Thoracic aorta (tissue), 2 donors: ENCODE measurements around the gene MPZL1. TPM values are rescaled to one million over a fixed set of nuclear protein-coding genes. Genes with fewer than 3 reads are reported as not detected.

ENCODE experiments used
- ATAC-seq: fragments of 150-250 bp; one replicate; pipeline ENCODE4 v1.8.0; 2017; ENCODE audit warnings: low read depth; ENCODE audit not compliant: insufficient number of reproducible peaks, low FRiP score
- DNase-seq: peaks from one replicate; pipeline ENCODE4 v3.0.0-alpha.2; 2020; ENCODE audit warnings: low spot score
- H3K27ac ChIP-seq, 2 donors: fragments of 200-600 bp; sonication (generic); 1 replicate in 1 of 2; 2 replicates in 1 of 2; pipeline ENCODE4 v1.5.1; 2016; ENCODE audit warnings: mild to moderate bottlenecking in 2 of 2, moderate library complexity in 2 of 2
- H3K27me3 ChIP-seq: fragments of 200-600 bp; sonication (generic); replicated peaks from 2 replicates; pipeline ENCODE4 v1.6.0; 2016; ENCODE audit warnings: mild to moderate bottlenecking; ENCODE audit not compliant: insufficient read depth
- H3K36me3 ChIP-seq: fragments of 200-600 bp; sonication (generic); one replicate; pipeline ENCODE4 v1.5.1; 2016
- H3K4me1 ChIP-seq, 2 donors: fragments of 200-600 bp; sonication (generic); 1 replicate in 1 of 2; 2 replicates in 1 of 2; pipeline versions ENCODE4 v1.5.1 to v1.6.0; 2016; ENCODE audit warnings: low read depth in 2 of 2, mild to moderate bottlenecking in 1 of 2; ENCODE audit not compliant: control insufficient read depth in 1 of 2
- H3K4me3 ChIP-seq: fragments of 200-600 bp; sonication (generic); 2 replicates; pipeline ENCODE4 v1.5.1; 2016; ENCODE audit warnings: mild to moderate bottlenecking
- H3K9me3 ChIP-seq: fragments of 200-600 bp; sonication (generic); 2 replicates; pipeline ENCODE4 v1.5.1; 2016
- CTCF ChIP-seq: fragments of 200-600 bp; sonication (generic); IDR thresholded peaks from one replicate; pipeline ENCODE4 v1.5.1; 2019; ENCODE audit warnings: antibody characterized with exemption
- total RNA-seq, 2 donors: library from RNA; depleted of rRNA; stranded (reverse); fragments of >200 nt; gene quantifications; one replicate each; pipeline versions ENCODE4 v1.1.0 to v1.2.3, GENCODE V29; 2016

MPZL1 gene
- total RNA-seq, 2 donors from 2014 or later: 92.6 to 108 TPM

GRCh38 chr1:167837326-167837725, 115.5 kb downstream of the MPZL1 start:
- Histone ChIP-seq H3K4me3 (no peak overlapping the region), H3K27me3 (no peaks in the 10 kb centered on the region), H3K27ac (no peak overlapping the region), H3K9me3 (no peaks in the 10 kb centered on the region), H3K36me3 (no peaks in the 10 kb centered on the region), H3K4me1 (no peaks in the 10 kb centered on the region)
- no peak for TF ChIP-seq CTCF
- ATAC-seq: no peak
- no peak for DNase-seq

- ATAC-seq: no peak
These were observed 117.2 kb downstream of the MPZL1 start for GRCh38 chr1:167839009-167839408.

More at GRCh38 chr1:167839009-167839408, 117.2 kb downstream of the MPZL1 start:
- Histone ChIP-seq H3K4me3 (no peak overlapping the region), H3K27ac (no peak overlapping the region), H3K36me3 (no peaks in the 10 kb centered on the region), H3K9me3 (no peaks in the 10 kb centered on the region), H3K4me1 (no peaks in the 10 kb centered on the region), H3K27me3 (no peaks in the 10 kb centered on the region)
- no peak for TF ChIP-seq CTCF
- DNase-seq: no peak

Other genes starting within 250 kb of the MPZL1 start
- 1 to 10 TPM; 1.6 to 8.5 TPM for gene CD247, start 203.5 kb upstream of the MPZL1 start, total RNA-seq
- 100 to 1,000 TPM; 187 to 266 TPM for gene CREG1, start 168.2 kb upstream of the MPZL1 start, total RNA-seq
- 10 to 100 TPM; 11.1 to 11.9 TPM for gene RCSD1, start 91.8 kb upstream of the MPZL1 start, total RNA-seq
- gene ADCY10, start 192.2 kb downstream of the MPZL1 start, total RNA-seq: under 1 TPM in 1 of 2 donors, not detected in 1; 0.54 TPM
- gene DCAF6, start 214.7 kb downstream of the MPZL1 start, total RNA-seq: 10 to 100 TPM; 47.2 to 76.7 TPM
- 10 to 100 TPM; 17.6 to 33.8 TPM for gene MPC2, start 215.1 kb downstream of the MPZL1 start, total RNA-seq